ENCODE measurements around the gene VPS13A. TPM values are rescaled to one million over a fixed set of nuclear protein-coding genes. Genes with fewer than 3 reads are reported as not detected.

The VPS13A gene
- total RNA-seq, 4 donors from 2014 or later, result 17.1 to 46.7 (median 26.7) TPM

- no peak for DNase-seq
- TF ChIP-seq POLR2A (IDR thresholded peaks at IDR 0.05) (no peak), CTCF (IDR thresholded peaks at IDR 0.05) (no peak)
- intact Hi-C loops (cut with DNase I), result no loop called here
- no peak overlapping the region for H3K4me3 ChIP-seq
- H3K9me3 ChIP-seq, result no peaks in the 10 kb centered on the region
- H3K27ac ChIP-seq, result no peak overlapping the region
- no peaks in the 10 kb centered on the region for H3K36me3 ChIP-seq
- peaks cover 0 to 31% (median 0%) of the 10 kb centered on the region in 3 donors for H3K4me1 ChIP-seq
- WGBS, 2 donors, result 63 to 79% methylated on average over 1 of the region's 1 CpG
- H3K27me3 ChIP-seq, result no peaks in the 10 kb centered on the region
These were observed 15.4 kb upstream of the VPS13A start for GRCh38 chr9:77161966-77162365.

GRCh38 chr9:77162366-77162765 lies 15.0 kb upstream of the VPS13A start:
- Histone ChIP-seq H3K4me1 (peaks cover 0 to 27% (median 0%) of the 10 kb centered on the region in 3 donors), H3K9me3 (no peaks in the 10 kb centered on the region), H3K27ac (no peak overlapping the region), H3K36me3 (no peaks in the 10 kb centered on the region), H3K27me3 (no peaks in the 10 kb centered on the region), H3K4me3 (no peak overlapping the region)
- no peak for DNase-seq
- intact Hi-C loops (cut with DNase I), result no loop called here
- TF ChIP-seq CTCF (IDR thresholded peaks at IDR 0.05), result no peak
- no peak for TF ChIP-seq POLR2A (IDR thresholded peaks at IDR 0.05)
- WGBS, 2 donors, result 70 to 80% methylated on average over 4 of the region's 4 CpGs

- intact Hi-C loops (cut with DNase I), result no loop called here
These were observed 13.4 kb upstream of the VPS13A start for GRCh38 chr9:77163884-77164283.

GRCh38 chr9:77166193-77166592 lies 11.1 kb upstream of the VPS13A start:
- H3K9me3 ChIP-seq, result no peaks in the 10 kb centered on the region
- intact Hi-C loops (cut with DNase I), result no loop called here
- WGBS, 2 donors, result 61 to 79% methylated on average over 4 of the region's 4 CpGs
- no peaks in the 10 kb centered on the region for H3K36me3 ChIP-seq
- peaks cover 0 to 11% (median 0%) of the 10 kb centered on the region in 3 donors for H3K4me1 ChIP-seq
- H3K4me3 ChIP-seq, result no peak overlapping the region
- no peak overlapping the region for H3K27ac ChIP-seq
- TF ChIP-seq POLR2A (IDR thresholded peaks at IDR 0.05), result no peak
- TF ChIP-seq CTCF (IDR thresholded peaks at IDR 0.05), result no peak
- no peaks in the 10 kb centered on the region for H3K27me3 ChIP-seq
- no peak for DNase-seq

More at GRCh38 chr9:77163884-77164283, 13.4 kb upstream of the VPS13A start:
- no peak for DNase-seq
- Histone ChIP-seq H3K4me3 (no peak overlapping the region), H3K27me3 (no peaks in the 10 kb centered on the region), H3K9me3 (no peaks in the 10 kb centered on the region), H3K4me1 (peaks cover 0 to 12% (median 0%) of the 10 kb centered on the region in 3 donors), H3K36me3 (no peaks in the 10 kb centered on the region), H3K27ac (no peak overlapping the region)
- WGBS, 2 donors, result 12 to 19% methylated on average over 4 of the region's 4 CpGs
- TF ChIP-seq POLR2A (IDR thresholded peaks at IDR 0.05) (no peak), CTCF (IDR thresholded peaks at IDR 0.05) (no peak)

- Histone ChIP-seq H3K4me1 (peaks cover 0 to 1% (median 0%) of the 10 kb centered on the region in 3 donors), H3K27ac (no peak overlapping the region), H3K9me3 (no peaks in the 10 kb centered on the region), H3K36me3 (no peaks in the 10 kb centered on the region), H3K27me3 (no peaks in the 10 kb centered on the region), H3K4me3 (no peak overlapping the region)
- DNase-seq, result no peak
- intact Hi-C loops (cut with DNase I), result no loop called here
- no peak for TF ChIP-seq POLR2A (IDR thresholded peaks at IDR 0.05)
- no peak for TF ChIP-seq CTCF (IDR thresholded peaks at IDR 0.05)
- 81 to 94% methylated on average over 2 of the region's 2 CpGs for WGBS, 2 donors
These were observed 6.2 kb upstream of the VPS13A start for GRCh38 chr9:77170991-77171699.
